Measurements from ENCODE around the gene ANXA9. TPM values are rescaled to one million over a fixed set of nuclear protein-coding genes. Genes with fewer than 3 reads are reported as not detected.

Gene ANXA9, protein sequence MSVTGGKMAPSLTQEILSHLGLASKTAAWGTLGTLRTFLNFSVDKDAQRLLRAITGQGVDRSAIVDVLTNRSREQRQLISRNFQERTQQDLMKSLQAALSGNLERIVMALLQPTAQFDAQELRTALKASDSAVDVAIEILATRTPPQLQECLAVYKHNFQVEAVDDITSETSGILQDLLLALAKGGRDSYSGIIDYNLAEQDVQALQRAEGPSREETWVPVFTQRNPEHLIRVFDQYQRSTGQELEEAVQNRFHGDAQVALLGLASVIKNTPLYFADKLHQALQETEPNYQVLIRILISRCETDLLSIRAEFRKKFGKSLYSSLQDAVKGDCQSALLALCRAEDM
- total RNA-seq, result 1.1 and 1.3 TPM in 2 replicates

DNA sequence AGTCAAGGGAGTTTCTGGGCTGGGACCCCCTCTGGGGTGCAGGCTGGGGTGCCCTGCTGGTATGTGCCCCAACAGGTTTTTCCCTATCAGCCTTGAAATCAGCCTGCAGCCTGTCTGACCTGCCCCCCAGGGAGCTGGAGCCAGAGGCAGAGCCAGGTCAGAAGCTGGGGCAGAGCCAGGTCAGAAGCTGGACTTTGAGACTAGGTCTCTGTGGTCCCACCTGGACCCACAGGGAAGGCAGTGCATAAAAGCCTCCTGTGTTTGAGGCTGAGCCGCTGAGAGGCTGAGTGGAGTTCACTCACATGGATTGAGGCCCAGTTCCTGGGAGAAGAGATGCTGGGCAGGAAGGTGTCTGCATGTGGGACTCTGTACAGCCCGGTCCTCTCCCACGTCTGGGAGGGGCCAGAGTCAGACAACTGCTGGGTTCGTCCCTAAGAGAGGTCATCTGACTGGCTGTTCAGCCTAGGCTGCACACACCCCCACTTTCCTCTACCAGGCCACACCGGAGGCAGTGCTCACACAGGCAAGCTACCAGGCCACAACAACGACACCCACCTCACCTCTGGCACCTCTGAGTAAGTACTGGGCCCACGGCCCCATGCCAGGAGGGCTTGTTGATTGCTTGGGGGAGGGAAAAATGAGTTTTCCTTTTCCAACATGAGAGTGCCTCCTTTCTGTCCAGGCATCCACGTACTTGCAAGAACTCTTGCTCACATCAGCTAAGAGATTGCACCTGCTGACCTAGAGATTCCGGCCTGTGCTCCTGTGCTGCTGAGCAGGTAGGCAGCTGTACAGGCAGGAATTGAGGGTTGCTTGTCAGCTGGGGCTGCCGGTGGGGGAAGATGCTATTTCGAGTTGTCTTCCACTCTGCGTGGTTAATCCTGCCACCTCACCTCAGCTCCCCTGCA lies at the start of gene ANXA9:
Gene ANXA9 (plus strand): TSS at position 488 of the 908 bp plus-strand sequence. CDS start 814 bp downstream, outside the sequence.

DNA sequence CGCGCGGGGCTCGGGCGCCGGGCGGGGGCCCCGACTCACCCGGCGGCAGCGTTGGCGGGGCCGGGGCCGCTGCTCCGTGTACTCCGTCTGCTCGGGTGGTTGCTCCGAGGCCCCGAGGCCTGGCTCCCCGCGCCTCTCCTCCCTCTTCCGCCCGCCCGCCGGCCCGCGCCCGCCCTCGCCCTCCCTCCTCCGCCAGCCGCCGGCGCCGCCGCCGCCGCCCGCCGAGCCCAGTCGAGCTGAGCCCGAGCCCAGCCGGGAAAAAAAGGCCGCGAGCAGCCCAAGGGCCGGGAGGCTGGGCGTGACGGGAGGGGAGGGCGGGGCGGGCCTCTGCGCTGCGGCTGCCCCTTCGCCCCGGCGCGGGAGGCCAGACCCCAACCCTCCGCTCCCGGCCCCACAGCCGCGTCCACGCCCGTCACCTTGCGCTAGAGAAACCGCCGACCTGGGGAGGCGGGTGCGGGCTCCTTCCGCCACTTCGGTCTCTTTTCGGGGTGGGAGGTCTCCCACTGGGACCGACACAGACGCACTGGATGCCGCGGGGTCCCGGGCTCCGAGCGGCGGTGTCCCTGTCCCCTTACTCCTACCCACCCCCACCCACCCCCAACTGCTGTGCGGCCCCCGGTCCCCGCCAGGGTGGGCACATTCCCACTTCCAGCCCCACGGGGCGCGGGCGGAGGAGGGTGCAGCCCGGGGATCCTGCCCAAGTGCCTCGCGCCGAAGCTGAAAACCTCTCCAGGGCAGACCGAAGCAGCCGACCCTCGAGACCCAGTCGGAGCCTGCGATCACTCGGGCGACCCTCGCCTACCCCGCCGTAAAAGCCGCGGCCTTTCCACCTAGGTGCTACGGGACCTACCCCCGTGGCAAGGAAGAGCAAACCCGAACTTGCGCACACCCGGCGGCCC lies 7.3 kb upstream of the ANXA9 start, which contains the start of gene CERS2:
Gene CERS2 (minus strand): TSS at position 256 of the 899 bp plus-strand sequence. CDS start 5,745 bp downstream, outside the sequence.

DNA sequence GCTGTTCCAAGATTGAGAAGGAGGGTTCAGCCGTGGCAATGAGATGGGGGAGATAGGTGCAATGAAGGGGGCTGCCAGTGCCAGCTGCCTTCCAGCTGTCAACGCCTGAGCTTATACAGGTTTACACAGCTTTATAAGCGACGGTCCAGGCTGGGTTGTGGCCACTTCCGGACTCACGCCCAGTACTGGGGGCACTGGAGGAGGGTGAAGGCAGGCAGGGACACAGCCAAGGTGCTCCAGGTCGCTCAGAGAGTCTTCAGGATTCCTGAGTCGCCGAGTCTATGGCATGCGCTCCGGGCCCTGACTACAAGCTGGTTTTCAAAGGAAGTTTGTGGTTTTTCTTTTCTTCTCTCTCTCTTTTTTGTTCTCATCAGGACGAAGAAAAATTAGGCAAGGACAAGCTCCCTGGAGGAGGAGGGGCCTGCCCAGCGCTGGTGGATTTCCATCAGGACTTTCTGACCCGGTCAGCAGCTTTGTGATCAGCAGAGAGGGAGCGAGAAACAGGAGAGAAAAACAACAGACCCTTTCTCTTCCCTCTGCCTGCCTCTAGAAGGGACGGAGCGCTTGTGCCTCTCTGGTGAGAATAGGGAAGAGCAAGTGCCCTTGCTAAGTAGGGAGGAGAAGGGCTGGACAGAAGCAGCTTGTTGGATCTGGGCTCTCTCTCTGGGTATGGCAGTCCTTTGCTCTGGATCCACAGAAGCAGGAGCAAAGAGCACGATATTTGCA lies 24.4 kb downstream of the ANXA9 start, which contains the start of gene MINDY1:
Gene MINDY1 (minus strand): TSS at position 576 of the 726 bp plus-strand sequence. CDS start 4,285 bp downstream, outside the sequence.

DNA sequence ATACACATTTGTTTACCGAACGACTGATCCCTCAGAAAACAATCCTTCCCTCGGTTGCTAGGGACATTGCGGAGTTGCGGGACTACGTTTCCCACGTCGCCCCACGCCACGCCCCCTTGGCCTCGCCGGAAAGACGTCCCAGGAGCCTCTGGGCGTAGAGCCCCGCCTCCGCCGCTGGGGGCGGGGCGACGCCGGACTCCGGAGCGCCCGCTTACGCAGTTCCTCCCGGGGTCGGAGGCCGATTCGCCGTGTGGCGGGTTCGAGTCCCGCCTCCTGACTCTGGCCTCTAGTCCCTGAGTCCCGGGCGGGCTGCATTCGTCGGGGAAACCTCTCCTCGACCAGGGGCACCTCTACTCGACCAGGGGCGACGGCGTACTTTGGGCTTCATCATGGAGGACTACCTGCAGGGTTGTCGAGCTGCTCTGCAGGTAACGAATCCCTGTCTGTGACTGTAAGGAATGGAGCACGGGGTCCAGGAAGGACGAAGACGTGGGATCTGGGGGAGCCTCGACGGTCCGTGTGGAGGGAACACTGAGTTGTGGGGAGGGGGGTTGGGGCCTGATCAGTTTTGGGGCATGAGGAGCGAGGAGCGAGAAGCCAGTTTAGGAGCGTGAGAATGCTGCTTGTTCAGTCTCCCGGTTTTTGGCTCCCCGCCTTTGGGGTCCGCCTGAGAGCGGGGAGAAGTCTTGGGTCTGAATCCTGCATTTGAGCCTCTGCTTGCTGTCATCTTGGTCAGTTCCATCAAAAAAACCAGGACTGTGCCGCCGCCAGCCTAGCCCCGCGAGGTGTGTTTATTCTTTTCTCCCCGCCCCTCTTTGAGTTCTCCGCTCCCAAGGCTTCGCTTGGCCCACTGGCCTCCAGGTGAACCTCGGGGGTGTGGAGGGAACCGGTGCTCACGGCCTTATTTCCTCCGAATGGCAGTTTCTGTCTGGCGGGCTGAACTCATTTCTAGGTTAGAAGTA lies 26.4 kb downstream of the ANXA9 start, which contains the start of gene PRUNE1:
Gene PRUNE1 (plus strand): TSS at position 206 of the 962 bp plus-strand sequence. CDS start 184 bp downstream, at position 390.

DNA sequence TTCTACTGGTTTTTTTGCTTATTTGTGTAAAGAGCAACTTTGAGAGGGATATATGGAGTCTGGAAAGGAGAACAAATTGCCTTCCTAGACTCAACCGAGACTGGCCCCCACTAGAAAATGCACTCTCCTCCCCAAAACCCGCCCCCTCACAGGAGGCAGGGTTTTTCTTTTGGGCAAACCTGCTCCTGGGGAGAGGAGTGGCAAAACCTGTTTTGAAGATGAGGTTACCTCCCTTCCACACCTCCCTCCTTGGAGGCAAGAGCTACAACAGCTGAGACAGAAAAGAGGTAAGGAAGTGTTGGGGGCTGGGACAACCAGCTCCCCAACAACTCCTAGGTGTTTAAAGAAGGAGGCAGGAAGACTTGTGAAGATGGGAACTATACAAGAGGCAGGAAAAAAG lies 54.3 kb downstream of the ANXA9 start, which contains the start of gene BNIPL:
Gene BNIPL (plus strand): TSS at position 231 of the 400 bp plus-strand sequence. CDS start 140 bp downstream, at position 371.

Other genes starting within 250 kb of the ANXA9 start
- 2.7 and 5.2 TPM in 2 replicates for gene CTSS, start 216.5 kb upstream of the ANXA9 start, total RNA-seq
- gene CTSK, start 174.0 kb upstream of the ANXA9 start, total RNA-seq, result 199 and 485 TPM in 2 replicates
- gene ARNT, start 105.7 kb upstream of the ANXA9 start, total RNA-seq, result 38.3 and 52.6 TPM in 2 replicates
- not detected in 2 replicates for gene CTXND2, start 95.2 kb upstream of the ANXA9 start, total RNA-seq
- gene SETDB1, start 55.9 kb upstream of the ANXA9 start, total RNA-seq, result 31.2 and 35.1 TPM in 2 replicates
- gene CERS2, start 7.5 kb upstream of the ANXA9 start, total RNA-seq, result 78.4 and 110 TPM in 2 replicates
- 5.7 and 6.0 TPM in 2 replicates for gene MINDY1, start 24.6 kb downstream of the ANXA9 start, total RNA-seq
- 4.0 and 4.6 TPM in 2 replicates for gene PRUNE1, start 26.2 kb downstream of the ANXA9 start, total RNA-seq
- 0.11 and 1.00 TPM in 2 replicates for gene BNIPL, start 54.3 kb downstream of the ANXA9 start, total RNA-seq
- 1.4 and 1.7 TPM in 2 replicates for gene C1orf56, start 65.5 kb downstream of the ANXA9 start, total RNA-seq
- gene CDC42SE1, start 77.3 kb downstream of the ANXA9 start, total RNA-seq, result 41.1 and 44.4 TPM in 2 replicates
- gene MLLT11, start 78.1 kb downstream of the ANXA9 start, total RNA-seq, result 5.0 and 6.9 TPM in 2 replicates
- gene GABPB2, start 88.5 kb downstream of the ANXA9 start, total RNA-seq, result 15.6 and 18.4 TPM in 2 replicates
- 0.66 and 0.75 TPM in 2 replicates for gene SEMA6C, start 164.3 kb downstream of the ANXA9 start, total RNA-seq
- not detected in 2 replicates for gene TNFAIP8L2, start 174.4 kb downstream of the ANXA9 start, total RNA-seq
- 5.6 and 6.7 TPM in 2 replicates for gene LYSMD1, start 183.6 kb downstream of the ANXA9 start, total RNA-seq
- 18.4 and 23.9 TPM in 2 replicates for gene SCNM1, start 183.9 kb downstream of the ANXA9 start, total RNA-seq
- 0.22 TPM in 1 of 2 replicates, not detected in the other for gene TMOD4, start 193.7 kb downstream of the ANXA9 start, total RNA-seq
- gene VPS72, start 207.9 kb downstream of the ANXA9 start, total RNA-seq, result 50.7 and 54.9 TPM in 2 replicates
- 66.1 and 76.1 TPM in 2 replicates for gene PIP5K1A, start 216.3 kb downstream of the ANXA9 start, total RNA-seq